ENCODE data around the gene TFF2. TPM values are rescaled to one million over a fixed set of nuclear protein-coding genes. Genes with fewer than 3 reads are reported as not detected.

The TFF2 gene
- total and polyA plus RNA-seq, 10 donors, result 0.14 TPM; not detected in 9

- Histone ChIP-seq H3K9me3 (no peaks in the 10 kb centered on the region), H3K4me1 (no peaks in the 10 kb centered on the region), H3K4me3 (no peak overlapping the region), H3K36me3 (no peaks in the 10 kb centered on the region), H3K27ac (no peak overlapping the region), H3K27me3 (replicated peaks in 1 of 7) (peaks cover 0 to 25% (median 0%) of the 10 kb centered on the region in 7 donors)
- DNase-seq, result peak; percentile 28
- 89 to 92% (median 90%) methylated on average over 11 of the region's 11 CpGs for WGBS, 5 donors
- intact Hi-C loops (cut with DNase I; ENCODE audit: low total_unique reads), result no loop called here
- TF ChIP-seq POLR2A (IDR thresholded peaks at IDR 0.05) (no peak), CTCF (IDR thresholded peaks at IDR 0.05 in 8 of 11, conservative IDR thresholded peaks at IDR 0.05 in 3 of 11) (no peak), POLR2AphosphoS5 (IDR thresholded peaks at IDR 0.05) (no peak)
Observed at GRCh38 chr21:42343963-42344510, 6.8 kb downstream of the TFF2 start.

GRCh38 chr21:42343556-42343955 lies 7.2 kb downstream of the TFF2 start:
- Histone ChIP-seq H3K9me3 (no peaks in the 10 kb centered on the region), H3K27ac (no peak overlapping the region), H3K4me3 (no peak overlapping the region), H3K27me3 (replicated peaks in 1 of 7) (peaks cover 0 to 25% (median 0%) of the 10 kb centered on the region in 7 donors), H3K36me3 (no peaks in the 10 kb centered on the region), H3K4me1 (peaks cover 0 to under 1% (median 0%) of the 10 kb centered on the region in 6 donors)
- intact Hi-C loops (cut with DNase I; ENCODE audit: low total_unique reads), result no loop called here
- WGBS, 5 donors, result 79 to 94% (median 85%) methylated on average over 6 of the region's 6 CpGs
- DNase-seq, result peak; percentile 30
- TF ChIP-seq POLR2AphosphoS5 (IDR thresholded peaks at IDR 0.05), result no peak
- TF ChIP-seq CTCF (IDR thresholded peaks at IDR 0.05 in 8 of 11, conservative IDR thresholded peaks at IDR 0.05 in 3 of 11), result no peak
- TF ChIP-seq POLR2A (IDR thresholded peaks at IDR 0.05), result no peak

- Histone ChIP-seq H3K27ac (no peak overlapping the region), H3K27me3 (replicated peaks in 1 of 7) (peaks cover 0 to 25% (median 0%) of the 10 kb centered on the region in 7 donors), H3K4me3 (no peak overlapping the region), H3K36me3 (no peaks in the 10 kb centered on the region), H3K4me1 (peaks cover 0 to 5% (median 3%) of the 10 kb centered on the region in 6 donors), H3K9me3 (no peaks in the 10 kb centered on the region)
- peak; percentile 14 for DNase-seq
- TF ChIP-seq POLR2AphosphoS5 (IDR thresholded peaks at IDR 0.05) (no peak), CTCF (IDR thresholded peaks at IDR 0.05 in 8 of 11, conservative IDR thresholded peaks at IDR 0.05 in 3 of 11) (no peak), POLR2A (IDR thresholded peaks at IDR 0.05) (no peak)
- intact Hi-C loops (cut with DNase I; ENCODE audit: low total_unique reads), result no loop called here
- 79 to 89% (median 88%) methylated on average over 10 of the region's 10 CpGs for WGBS, 5 donors
Observed at GRCh38 chr21:42343101-42343500, 7.7 kb downstream of the TFF2 start.

GRCh38 chr21:42341776-42342542 lies 8.8 kb downstream of the TFF2 start:
- H3K27ac ChIP-seq, result no peak overlapping the region
- no peak overlapping the region for H3K4me3 ChIP-seq
- H3K4me1 ChIP-seq, result peaks cover 0 to 14% (median 9%) of the 10 kb centered on the region in 6 donors
- intact Hi-C loops (cut with DNase I; ENCODE audit: low total_unique reads), result no loop called here
- WGBS, 5 donors, result 92 to 96% (median 93%) methylated on average over 15 of the region's 15 CpGs
- no peaks in the 10 kb centered on the region for H3K36me3 ChIP-seq
- H3K27me3 ChIP-seq (replicated peaks in 1 of 7), result peaks cover 0 to 16% (median 0%) of the 10 kb centered on the region in 7 donors
- TF ChIP-seq POLR2AphosphoS5 (IDR thresholded peaks at IDR 0.05), result no peak
- no peak for TF ChIP-seq CTCF (IDR thresholded peaks at IDR 0.05 in 8 of 11, conservative IDR thresholded peaks at IDR 0.05 in 3 of 11)
- no peak for TF ChIP-seq POLR2A (IDR thresholded peaks at IDR 0.05)
- H3K9me3 ChIP-seq, result no peaks in the 10 kb centered on the region
- DNase-seq, result peak; percentile 14

Data from spleen (tissue), 11 donors.